Nephron progenitor cell (in vitro differentiated cells): ENCODE measurements around the gene ECSIT.
"Not testable (repeated sequence)": the region's sequence is repeated elsewhere in the genome, so short reads cannot be mapped to it uniquely, and the experiment has no call there.

Source experiments
- DNase-seq: peaks from one replicate; pipeline ENCODE4 v3.0.0; 2021
- H3K27ac Mint-ChIP-seq: 2 replicates; pipeline ENCODE4 v1.8.0; 2021; ENCODE audit warnings: mild to moderate bottlenecking, moderate library complexity, mixed read lengths
- H3K27me3 Mint-ChIP-seq: 2 replicates; pipeline ENCODE4 v1.8.0; 2021; ENCODE audit warnings: mild to moderate bottlenecking, low read depth, mixed read lengths; ENCODE audit not compliant: poor library complexity
- H3K36me3 Mint-ChIP-seq: 2 replicates; pipeline ENCODE4 v1.8.0; 2021; ENCODE audit warnings: low read depth, mixed read lengths
- H3K4me1 Mint-ChIP-seq: 2 replicates; pipeline ENCODE4 v1.8.0; 2021; ENCODE audit warnings: mixed read lengths
- H3K4me3 Mint-ChIP-seq: 2 replicates; pipeline ENCODE4 v1.8.0; 2021; ENCODE audit warnings: mild to moderate bottlenecking, moderate library complexity, mixed read lengths
- H3K9me3 Mint-ChIP-seq: 2 replicates; pipeline ENCODE4 v1.8.0; 2021; ENCODE audit warnings: mild to moderate bottlenecking, moderate library complexity, mixed read lengths
- CTCF ChIP-seq: fragments of 200-600 bp; sonication (generic); IDR thresholded peaks from 2 replicates; pipeline ENCODE4 v1.5.0; 2021; ENCODE audit warnings: antibody characterized with exemption

ECSIT gene

GRCh38 chr19:11465600-11465999, 63.3 kb downstream of the ECSIT start:
- no peaks in the 10 kb centered on the region for H3K36me3 Mint-ChIP-seq
- TF ChIP-seq CTCF, result no peak
- H3K4me1 Mint-ChIP-seq, result peaks cover 5% of the 10 kb centered on the region
- no peak overlapping the region for H3K27ac Mint-ChIP-seq
- no peak for DNase-seq
- H3K9me3 Mint-ChIP-seq, result no peaks in the 10 kb centered on the region
- H3K4me3 Mint-ChIP-seq, result no peak overlapping the region
- peaks cover 11% of the 10 kb centered on the region for H3K27me3 Mint-ChIP-seq

GRCh38 chr19:11464333-11465265, 64.3 kb downstream of the ECSIT start:
- no peaks in the 10 kb centered on the region for H3K36me3 Mint-ChIP-seq

GRCh38 chr19:11463391-11463790, 65.5 kb downstream of the ECSIT start:
- no peaks in the 10 kb centered on the region for H3K9me3 Mint-ChIP-seq
- DNase-seq, result no peak
- peaks cover 16% of the 10 kb centered on the region for H3K27me3 Mint-ChIP-seq
- H3K36me3 Mint-ChIP-seq, result no peaks in the 10 kb centered on the region
- H3K4me1 Mint-ChIP-seq, result peaks cover 5% of the 10 kb centered on the region
- no peak overlapping the region for H3K27ac Mint-ChIP-seq
- no peak overlapping the region for H3K4me3 Mint-ChIP-seq
- no peak for TF ChIP-seq CTCF

More at GRCh38 chr19:11464333-11465265, 64.3 kb downstream of the ECSIT start:
- no peak overlapping the region for H3K27ac Mint-ChIP-seq
- H3K4me3 Mint-ChIP-seq, result no peak overlapping the region
- H3K27me3 Mint-ChIP-seq, result peaks cover 14% of the 10 kb centered on the region
- TF ChIP-seq CTCF, result no peak
- H3K4me1 Mint-ChIP-seq, result peaks cover 5% of the 10 kb centered on the region
- H3K9me3 Mint-ChIP-seq, result no peaks in the 10 kb centered on the region
- no peak for DNase-seq

- Mint-ChIP-seq H3K4me3 (no peak overlapping the region), H3K27ac (no peak overlapping the region), H3K27me3 (peaks cover 16% of the 10 kb centered on the region), H3K9me3 (no peaks in the 10 kb centered on the region), H3K36me3 (no peaks in the 10 kb centered on the region), H3K4me1 (peaks cover 8% of the 10 kb centered on the region)
- no peak for DNase-seq
- no peak for TF ChIP-seq CTCF
Measured at GRCh38 chr19:11461453-11461852, 67.5 kb downstream of the ECSIT start.

- DNase-seq, result no peak
- peaks cover 5% of the 10 kb centered on the region for H3K4me1 Mint-ChIP-seq
Measured at GRCh38 chr19:11460207-11460606, 68.7 kb downstream of the ECSIT start.

GRCh38 chr19:11458912-11459311, 70.0 kb downstream of the ECSIT start:
- H3K36me3 Mint-ChIP-seq, DNase-seq, H3K4me1 Mint-ChIP-seq, H3K4me3 Mint-ChIP-seq, H3K9me3 Mint-ChIP-seq, H3K27ac Mint-ChIP-seq: not testable (repeated sequence)
- peaks cover 16% of the 10 kb centered on the region for H3K27me3 Mint-ChIP-seq

More at GRCh38 chr19:11460207-11460606, 68.7 kb downstream of the ECSIT start:
- Mint-ChIP-seq H3K9me3 (no peaks in the 10 kb centered on the region), H3K4me3 (no peak overlapping the region), H3K27ac (no peak overlapping the region), H3K36me3 (no peaks in the 10 kb centered on the region), H3K27me3 (peaks cover 16% of the 10 kb centered on the region)
- no peak for TF ChIP-seq CTCF
